ENCODE results near the gene KRTAP19-1. TPM values are rescaled to one million over a fixed set of nuclear protein-coding genes. Genes with fewer than 3 reads are reported as not detected.

The KRTAP19-1 gene
- total RNA-seq, 1 donor from 2014 or later = not detected

DNA sequence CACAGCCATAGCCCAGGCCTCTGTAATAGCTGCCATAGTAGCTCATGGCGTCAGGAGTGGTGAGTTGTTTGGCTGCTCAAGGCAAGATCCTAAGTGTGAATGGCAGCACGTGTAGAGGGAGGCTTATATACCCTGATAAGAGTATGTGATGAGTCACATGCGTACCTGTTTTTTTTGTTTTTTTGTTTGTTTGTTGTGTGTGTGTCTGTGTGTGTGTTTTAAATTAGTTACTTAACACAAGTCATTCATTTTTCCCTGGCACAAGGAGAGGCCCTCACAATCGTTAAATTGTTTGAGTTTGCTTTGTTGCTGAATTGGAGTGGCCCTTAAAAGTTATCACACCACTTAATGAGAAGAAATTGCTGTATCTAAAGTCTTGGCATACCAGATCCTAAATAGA lies 16.9 kb upstream of the KRTAP19-1 start, which contains the start of gene KRTAP19-4:
KRTAP19-4 (minus strand) TSS at position 101 of the 400 bp plus-strand sequence; CDS start at position 46, 55 bp downstream.
- no peak within 1 kb of the TSS for H3K27ac Mint-ChIP-seq (ENCODE audit: unreplicated experiment)
- no peaks in the 10 kb centered on the region for H3K36me3 Mint-ChIP-seq (ENCODE audit: unreplicated experiment)
- H3K27me3 Mint-ChIP-seq (ENCODE audit: unreplicated experiment) = no peaks in the 10 kb centered on the region
- H3K9me3 Mint-ChIP-seq (ENCODE audit: unreplicated experiment) = no peaks in the 10 kb centered on the region
- no peak within 1 kb of the TSS for H3K4me3 Mint-ChIP-seq (ENCODE audit: unreplicated experiment)
- TF ChIP-seq CTCF (IDR thresholded peaks at IDR 0.05; ENCODE audit: partially characterized antibody, unreplicated experiment) = no peak
- H3K4me1 Mint-ChIP-seq (ENCODE audit: low read depth, unreplicated experiment) = no peaks in the 10 kb centered on the region
- DNase-seq = no peak

DNA sequence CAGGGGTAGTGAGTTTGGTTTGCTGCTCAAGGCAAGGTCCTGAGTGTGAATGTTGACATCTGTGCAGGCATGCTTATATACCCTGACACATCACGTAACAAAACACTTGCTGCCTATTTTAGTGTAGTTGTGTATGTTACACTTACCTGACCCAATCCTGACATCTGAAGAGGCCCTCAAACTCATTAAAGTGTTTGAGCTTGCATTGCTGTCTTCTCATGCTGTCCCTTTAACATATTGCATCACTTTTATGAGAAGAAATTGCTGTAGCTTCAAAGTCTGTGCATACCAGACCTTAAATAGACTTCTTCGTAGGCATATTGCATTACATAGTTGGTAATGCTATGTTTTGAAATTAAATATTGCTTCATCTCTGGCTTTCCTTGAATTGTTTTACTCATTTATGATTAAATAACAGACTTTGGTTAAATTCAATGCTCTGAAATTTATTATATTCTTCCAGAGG lies 11.8 kb upstream of the KRTAP19-1 start, which contains the start of gene KRTAP19-3:
KRTAP19-3 (minus strand) TSS at position 51 of the 466 bp plus-strand sequence. CDS start 56 bp downstream, outside the sequence.
- Mint-ChIP-seq H3K36me3 (ENCODE audit: unreplicated experiment) (no peaks in the 10 kb centered on the region), H3K27ac (ENCODE audit: unreplicated experiment) (no peak within 1 kb of the TSS), H3K27me3 (ENCODE audit: unreplicated experiment) (no peaks in the 10 kb centered on the region), H3K9me3 (ENCODE audit: unreplicated experiment) (no peaks in the 10 kb centered on the region), H3K4me3 (ENCODE audit: unreplicated experiment) (no peak within 1 kb of the TSS), H3K4me1 (ENCODE audit: low read depth, unreplicated experiment) (no peaks in the 10 kb centered on the region)
- no peak for DNase-seq
- TF ChIP-seq CTCF (IDR thresholded peaks at IDR 0.05; ENCODE audit: partially characterized antibody, unreplicated experiment) = no peak

GRCh38 chr21:30487336-30487735 lies 7.2 kb upstream of the KRTAP19-1 start, which contains the start of gene KRTAP19-2:
Gene KRTAP19-2 (minus strand): TSS chr21:30487436. CDS start chr21:30487348, 88 bp downstream.
- H3K36me3 Mint-ChIP-seq (ENCODE audit: unreplicated experiment) = no peaks in the 10 kb centered on the region
- peaks cover 2% of the 10 kb centered on the region for H3K27me3 Mint-ChIP-seq (ENCODE audit: unreplicated experiment)
- no peak for DNase-seq
- H3K27ac Mint-ChIP-seq (ENCODE audit: unreplicated experiment) = no peak within 1 kb of the TSS
- no peak for TF ChIP-seq CTCF (IDR thresholded peaks at IDR 0.05; ENCODE audit: partially characterized antibody, unreplicated experiment)
- H3K4me3 Mint-ChIP-seq (ENCODE audit: unreplicated experiment) = no peak within 1 kb of the TSS
- H3K9me3 Mint-ChIP-seq (ENCODE audit: unreplicated experiment) = no peaks in the 10 kb centered on the region
- no peaks in the 10 kb centered on the region for H3K4me1 Mint-ChIP-seq (ENCODE audit: low read depth, unreplicated experiment)

DNA sequence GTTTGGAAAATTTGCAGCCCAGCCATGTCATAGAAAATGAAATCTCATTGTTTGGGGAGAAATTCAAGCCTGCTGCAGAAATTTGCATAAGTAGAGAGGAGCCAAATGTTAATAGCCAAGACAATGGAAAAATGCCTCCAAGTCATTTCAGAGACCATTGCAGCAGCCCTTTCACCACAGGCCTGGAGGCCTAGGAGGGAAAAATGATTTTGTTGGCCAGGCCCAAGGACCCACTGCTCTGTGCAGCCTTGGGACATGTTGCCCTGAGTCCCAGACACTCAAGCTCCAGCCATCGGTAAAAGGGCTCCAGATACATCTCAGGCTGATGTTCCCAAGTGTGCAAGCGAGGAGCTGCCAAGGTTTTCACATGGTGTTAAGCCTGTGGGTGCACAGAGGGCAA lies 6.0 kb upstream of the KRTAP19-1 start:
- no peak overlapping the region for H3K4me3 Mint-ChIP-seq (ENCODE audit: unreplicated experiment)
- H3K36me3 Mint-ChIP-seq (ENCODE audit: unreplicated experiment) = no peaks in the 10 kb centered on the region
- H3K27me3 Mint-ChIP-seq (ENCODE audit: unreplicated experiment) = peaks cover 2% of the 10 kb centered on the region
- H3K27ac Mint-ChIP-seq (ENCODE audit: unreplicated experiment) = no peak overlapping the region
- no peaks in the 10 kb centered on the region for H3K4me1 Mint-ChIP-seq (ENCODE audit: low read depth, unreplicated experiment)
- no peaks in the 10 kb centered on the region for H3K9me3 Mint-ChIP-seq (ENCODE audit: unreplicated experiment)
- TF ChIP-seq CTCF (IDR thresholded peaks at IDR 0.05; ENCODE audit: partially characterized antibody, unreplicated experiment) = no peak
- no peak for DNase-seq

- DNase-seq = no peak
- no peak for TF ChIP-seq CTCF (IDR thresholded peaks at IDR 0.05; ENCODE audit: partially characterized antibody, unreplicated experiment)
- Mint-ChIP-seq H3K27me3 (ENCODE audit: unreplicated experiment) (peaks cover 2% of the 10 kb centered on the region), H3K27ac (ENCODE audit: unreplicated experiment) (no peak overlapping the region), H3K4me1 (ENCODE audit: low read depth, unreplicated experiment) (no peaks in the 10 kb centered on the region), H3K9me3 (ENCODE audit: unreplicated experiment) (no peaks in the 10 kb centered on the region), H3K36me3 (ENCODE audit: unreplicated experiment) (no peaks in the 10 kb centered on the region), H3K4me3 (ENCODE audit: unreplicated experiment) (no peak overlapping the region)
Measured at GRCh38 chr21:30482130-30482529, 2.0 kb upstream of the KRTAP19-1 start.

All from glutamatergic neuron (in vitro differentiated cells).